HepG2 (cell line): ENCODE results near the gene PSAP. TPM values are rescaled to one million over a fixed set of nuclear protein-coding genes. Genes with fewer than 3 reads are reported as not detected.

Source experiments
- CHD4 ChIP-seq: fragments of 200-600 bp; sonication (generic); IDR thresholded peaks from 2 replicates; pipeline ENCODE4 v1.7.0; 2017; ENCODE audit warnings: mild to moderate bottlenecking, low read length, borderline replicate concordance
- CTCF ChIP-seq: sonication (generic); formaldehyde crosslinking; IDR thresholded peaks from 2 replicates; pipeline ENCODE4 v1.5.0; 2020; ENCODE audit warnings: mild to moderate bottlenecking, missing genetic modification reagents, moderate library complexity
- FIP1L1 ChIP-seq: fragments of 200-400 bp; formaldehyde crosslinking; IDR thresholded peaks from 2 replicates; pipeline ENCODE4 v1.6.1; 2018; ENCODE audit warnings: low read depth, mild to moderate bottlenecking, low read length, moderate library complexity, borderline replicate concordance; ENCODE audit not compliant: insufficient read depth
- FOSL2 ChIP-seq: sonication (generic); formaldehyde crosslinking; IDR thresholded peaks from 2 replicates; pipeline ENCODE4 v1.4.0; 2020; ENCODE audit warnings: missing genetic modification reagents
- PCBP1 ChIP-seq: fragments of 200-400 bp; formaldehyde crosslinking; IDR thresholded peaks from 2 replicates; pipeline ENCODE4 v1.6.1; 2017; ENCODE audit warnings: mild to moderate bottlenecking, low read depth, low read length, borderline replicate concordance
- RNF2 ChIP-seq: fragments of 450-650 bp; conservative IDR thresholded peaks from 2 replicates; pipeline ENCODE4 v1.6.1; 2016; ENCODE audit warnings: low read depth
- ZFP36 ChIP-seq: fragments of 150-350 bp; IDR thresholded peaks from 2 replicates; pipeline ENCODE4 v1.6.1; 2018; ENCODE audit warnings: borderline replicate concordance, low read length, low read depth; ENCODE audit not compliant: partially characterized antibody
- ZFP91 ChIP-seq: sonication (generic); formaldehyde crosslinking; IDR thresholded peaks from 2 replicates; pipeline ENCODE4 v1.9.0; 2022; ENCODE audit warnings: missing genetic modification reagents, mild to moderate bottlenecking, borderline replicate concordance
- ZNF281 ChIP-seq: sonication (generic); formaldehyde crosslinking; IDR thresholded peaks from 2 replicates; pipeline ENCODE4 v1.4.0; 2020; ENCODE audit warnings: missing genetic modification reagents, borderline replicate concordance
- ZNF3 ChIP-seq: IDR thresholded peaks from 2 replicates; pipeline ENCODE4 v1.7.0; 2017; ENCODE audit warnings: inconsistent platforms
- ZNF431 ChIP-seq: sonication (generic); formaldehyde crosslinking; IDR thresholded peaks from 2 replicates; pipeline ENCODE4 v1.9.0; 2022; ENCODE audit warnings: missing genetic modification reagents, low read depth, mild to moderate bottlenecking, borderline replicate concordance
- ZNF629 ChIP-seq: sonication (generic); formaldehyde crosslinking; conservative IDR thresholded peaks from 2 replicates; pipeline ENCODE4 v1.5.0; 2020; ENCODE audit warnings: missing genetic modification reagents
- polyA plus RNA-seq, 8 experiments: library from polyadenylated mRNA; depleted of rRNA in 3 of 8; stranded (reverse) in 7 of 8; unstranded in 1 of 8; fragments of >200 nt; fragmentation: Illumina TruSeq in 4 of 8; extraction: Trizol in 4 of 8; gene quantifications; 2 replicates each; pipeline versions ENCODE4 v1.2.1 to v1.2.3, GENCODE V29; 2011 to 2016; ENCODE audit warnings: low read depth in 4 of 8, missing spikeins in 1 of 8, mixed read lengths in 1 of 8; ENCODE audit not compliant: insufficient read depth in 1 of 8
- total RNA-seq, 5 experiments: library from RNA; depleted of rRNA; stranded (reverse); fragments of >200 nt; fragmentation: Illumina TruSeq; extraction: Trizol; gene quantifications; 2 replicates each; pipeline ENCODE4 v1.2.3, GENCODE V29; 2016; ENCODE audit warnings: low read depth in 1 of 5
- TF ChIP-seq, protein P1 (sequence below): IDR thresholded peaks from 2 replicates; pipeline ENCODE4 v1.6.1; 2016; ENCODE audit warnings: missing biosample characterization, missing genetic modification reagents, low read depth
- TF ChIP-seq, protein P2 (sequence below): sonication (generic); formaldehyde crosslinking; IDR thresholded peaks from 2 replicates; pipeline ENCODE4 v1.8.0; 2022; ENCODE audit warnings: mild to moderate bottlenecking, missing genetic modification reagents; ENCODE audit not compliant: insufficient replicate concordance
- TF ChIP-seq, protein P3 (sequence below): sonication (generic); formaldehyde crosslinking; IDR thresholded peaks from 2 replicates; pipeline ENCODE4 v1.8.0; 2022; ENCODE audit warnings: missing genetic modification reagents, mild to moderate bottlenecking, moderate library complexity, borderline replicate concordance

PSAP gene
- total and polyA plus RNA-seq, 2 of the 13 experiments (the other 11 are each of a cell fraction or from before 2014, with no cell fraction given) = 323 to 643 TPM

GRCh38 chr10:71900441-71901180, 49.6 kb upstream of the PSAP start (continued):
- TF ChIP-seq ZFP91 (no peak), FOSL2 (CRISPR knock-in tag) (peak; percentile 50), FIP1L1 (no peak), CTCF (CRISPR knock-in tag) (no peak), ZNF281 (peak; percentile 19; the same call in 1 of the 2 replicates), ZFP36 (no peak), PCBP1 (0 out of 2 replicates have a peak, but pooled peaks have one; percentile 36), ZNF431 (CRISPR knock-in tag) (no peak), RNF2 (no peak), ZNF629 (CRISPR knock-in tag) (peak; percentile 61; the same call in 1 of the 2 replicates), ZNF3 (CRISPR knock-in tag) (peak; percentile 98), CHD4 (no peak)
- TF ChIP-seq, protein P1, sequence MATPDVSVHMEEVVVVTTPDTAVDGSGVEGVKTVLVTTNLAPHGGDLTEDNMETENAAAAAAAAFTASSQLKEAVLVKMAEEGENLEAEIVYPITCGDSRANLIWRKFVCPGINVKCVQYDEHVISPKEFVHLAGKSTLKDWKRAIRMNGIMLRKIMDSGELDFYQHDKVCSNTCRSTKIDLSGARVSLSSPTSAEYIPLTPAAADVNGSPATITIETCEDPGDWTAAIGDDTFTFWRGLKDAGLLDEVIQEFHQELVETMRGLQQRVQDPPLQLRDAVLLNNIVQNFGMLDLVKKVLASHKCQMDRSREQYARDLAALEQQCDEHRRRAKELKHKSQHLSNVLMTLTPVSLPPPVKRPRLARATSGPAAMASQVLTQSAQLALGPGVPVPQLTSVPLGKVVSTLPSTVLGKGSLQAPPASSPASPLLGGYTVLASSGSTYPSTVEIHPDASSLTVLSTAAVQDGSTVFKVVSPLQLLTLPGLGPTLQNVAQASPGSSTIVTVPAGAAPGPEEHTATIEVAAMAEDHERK = no peak
- TF ChIP-seq, protein P2, sequence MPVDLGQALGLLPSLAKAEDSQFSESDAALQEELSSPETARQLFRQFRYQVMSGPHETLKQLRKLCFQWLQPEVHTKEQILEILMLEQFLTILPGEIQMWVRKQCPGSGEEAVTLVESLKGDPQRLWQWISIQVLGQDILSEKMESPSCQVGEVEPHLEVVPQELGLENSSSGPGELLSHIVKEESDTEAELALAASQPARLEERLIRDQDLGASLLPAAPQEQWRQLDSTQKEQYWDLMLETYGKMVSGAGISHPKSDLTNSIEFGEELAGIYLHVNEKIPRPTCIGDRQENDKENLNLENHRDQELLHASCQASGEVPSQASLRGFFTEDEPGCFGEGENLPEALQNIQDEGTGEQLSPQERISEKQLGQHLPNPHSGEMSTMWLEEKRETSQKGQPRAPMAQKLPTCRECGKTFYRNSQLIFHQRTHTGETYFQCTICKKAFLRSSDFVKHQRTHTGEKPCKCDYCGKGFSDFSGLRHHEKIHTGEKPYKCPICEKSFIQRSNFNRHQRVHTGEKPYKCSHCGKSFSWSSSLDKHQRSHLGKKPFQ (CRISPR knock-in tag) = no peak
- TF ChIP-seq, protein P3, sequence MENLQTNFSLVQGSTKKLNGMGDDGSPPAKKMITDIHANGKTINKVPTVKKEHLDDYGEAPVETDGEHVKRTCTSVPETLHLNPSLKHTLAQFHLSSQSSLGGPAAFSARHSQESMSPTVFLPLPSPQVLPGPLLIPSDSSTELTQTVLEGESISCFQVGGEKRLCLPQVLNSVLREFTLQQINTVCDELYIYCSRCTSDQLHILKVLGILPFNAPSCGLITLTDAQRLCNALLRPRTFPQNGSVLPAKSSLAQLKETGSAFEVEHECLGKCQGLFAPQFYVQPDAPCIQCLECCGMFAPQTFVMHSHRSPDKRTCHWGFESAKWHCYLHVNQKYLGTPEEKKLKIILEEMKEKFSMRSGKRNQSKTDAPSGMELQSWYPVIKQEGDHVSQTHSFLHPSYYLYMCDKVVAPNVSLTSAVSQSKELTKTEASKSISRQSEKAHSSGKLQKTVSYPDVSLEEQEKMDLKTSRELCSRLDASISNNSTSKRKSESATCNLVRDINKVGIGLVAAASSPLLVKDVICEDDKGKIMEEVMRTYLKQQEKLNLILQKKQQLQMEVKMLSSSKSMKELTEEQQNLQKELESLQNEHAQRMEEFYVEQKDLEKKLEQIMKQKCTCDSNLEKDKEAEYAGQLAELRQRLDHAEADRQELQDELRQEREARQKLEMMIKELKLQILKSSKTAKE (CRISPR knock-in tag) = no peak
- TF ChIP-seq, all 625 proteins: peak for 6
